Right lobe of liver (tissue), 6 donors: ENCODE results near the gene ZDHHC13. TPM values are rescaled to one million over a fixed set of nuclear protein-coding genes. Genes with fewer than 3 reads are reported as not detected.

Source experiments
- ATAC-seq, 4 donors: fragments of 200-7000 bp; cut with Tn5 transposase; one replicate each; pipeline ENCODE4 v1.9.1; 2020; ENCODE audit warnings: mild to moderate bottlenecking in 4 of 4, moderate library complexity in 4 of 4
- DNase-seq, 3 donors: peaks; one replicate each; pipeline ENCODE4 v3.0.0-alpha.2; 2020
- H3K27ac ChIP-seq, 3 donors: fragments of 200-600 bp; one replicate each; pipeline ENCODE4 v1.8.0; 2022
- H3K27me3 ChIP-seq, 2 donors: fragments of 200-600 bp; one replicate each; pipeline ENCODE4 v1.8.0; 2022
- H3K36me3 ChIP-seq, 4 donors: fragments of 200-600 bp; sonication (generic) in 1 of 4; one replicate each; pipeline versions ENCODE4 v1.5.1 to v1.8.0; 2017 to 2022; ENCODE audit warnings: control low read depth in 1 of 4
- H3K4me1 ChIP-seq, 4 donors: fragments of 200-600 bp; sonication (generic) in 1 of 4; one replicate each; pipeline versions ENCODE4 v1.5.1 to v1.8.0; 2017 to 2022; ENCODE audit warnings: control low read depth in 1 of 4
- H3K4me3 ChIP-seq, 3 donors: fragments of 200-600 bp; one replicate each; pipeline ENCODE4 v1.8.0; 2022
- H3K9me3 ChIP-seq, 4 donors: fragments of 200-600 bp; sonication (generic) in 1 of 4; one replicate each; pipeline versions ENCODE4 v1.5.1 to v1.8.0; 2017 to 2022; ENCODE audit warnings: control low read depth in 1 of 4
- POLR2A ChIP-seq: fragments of 450-650 bp; IDR thresholded peaks from one replicate; pipeline ENCODE4 v1.6.1; 2017; ENCODE audit warnings: antibody characterized with exemption, mild to moderate bottlenecking
- WGBS: methylation state at CpG from one replicate; pipeline ENCODE4 v1.1.6; 2018; ENCODE audit warnings: low coverage, low lambda C conversion rate; ENCODE audit not compliant: insufficient coverage; ENCODE audit errors: missing lambda C conversion rate; 5-methylcytosine and 5-hydroxymethylcytosine counted together
- intact Hi-C, 2 donors: fragments of 100-400 bp; cut with DNase I; formaldehyde crosslinking; loops; one replicate each; pipeline versions ENCODE4 v1.11.2 to v1.14.1; 2022
- total RNA-seq, 6 experiments: library from RNA; depleted of rRNA in 2 of 6; stranded (reverse); fragments of >200 nt in 2 of 6; fragmentation: NEBNext Ultra II Directional in 3 of 6; extraction: Animal tissue kit (Norgen Biotek cat#: 25700) in 3 of 6; gene quantifications; one replicate each; pipeline versions ENCODE4 v1.1.0 to v1.2.4, GENCODE V29; 2016 to 2023
- TF ChIP-seq, protein P1 (sequence below), 4 donors: fragments of 200-600 bp in 3 of 4; fragments of 450-650 bp in 1 of 4; IDR thresholded peaks; one replicate each; pipeline versions ENCODE4 v1.5.1 to v1.8.0; 2016 to 2022; ENCODE audit warnings: antibody characterized with exemption in 4 of 4, mild to moderate bottlenecking in 2 of 4
- donor health status: DM: no; HTN: yes; CAD: no.
- donor health status: DM: no; HTN: no; CAD: no.
- donor health status: DM: no; HTN: no; CAD: no.
- donor health status: DM: no; HTN: yes; CAD: no.
- donor health status: DM: no; HTN: yes; CAD: no.

The ZDHHC13 gene
- total RNA-seq, 6 experiments from 2014 or later, result 0.73 to 4.2 (median 2.2) TPM

DNA sequence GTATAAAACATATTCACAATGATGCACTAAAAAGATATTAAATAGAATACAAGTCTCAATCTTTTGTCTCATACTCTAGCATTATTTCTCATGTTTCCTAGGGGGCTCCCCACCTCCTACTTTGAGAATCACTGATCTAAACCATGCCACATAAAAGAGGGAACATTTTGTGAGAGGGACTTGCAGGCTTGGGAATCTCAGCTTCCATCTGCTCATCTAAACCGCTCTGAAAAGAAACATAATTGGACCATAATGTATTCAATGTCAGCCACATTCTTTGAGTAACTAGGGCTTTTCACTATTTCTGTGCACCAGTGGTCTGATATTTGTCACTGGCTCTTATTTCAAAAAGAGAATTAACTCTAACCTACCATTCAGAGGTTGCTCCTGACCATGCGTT, 91.2 kb downstream of the ZDHHC13 start:
- no peak for ATAC-seq
- TF ChIP-seq, protein P1, sequence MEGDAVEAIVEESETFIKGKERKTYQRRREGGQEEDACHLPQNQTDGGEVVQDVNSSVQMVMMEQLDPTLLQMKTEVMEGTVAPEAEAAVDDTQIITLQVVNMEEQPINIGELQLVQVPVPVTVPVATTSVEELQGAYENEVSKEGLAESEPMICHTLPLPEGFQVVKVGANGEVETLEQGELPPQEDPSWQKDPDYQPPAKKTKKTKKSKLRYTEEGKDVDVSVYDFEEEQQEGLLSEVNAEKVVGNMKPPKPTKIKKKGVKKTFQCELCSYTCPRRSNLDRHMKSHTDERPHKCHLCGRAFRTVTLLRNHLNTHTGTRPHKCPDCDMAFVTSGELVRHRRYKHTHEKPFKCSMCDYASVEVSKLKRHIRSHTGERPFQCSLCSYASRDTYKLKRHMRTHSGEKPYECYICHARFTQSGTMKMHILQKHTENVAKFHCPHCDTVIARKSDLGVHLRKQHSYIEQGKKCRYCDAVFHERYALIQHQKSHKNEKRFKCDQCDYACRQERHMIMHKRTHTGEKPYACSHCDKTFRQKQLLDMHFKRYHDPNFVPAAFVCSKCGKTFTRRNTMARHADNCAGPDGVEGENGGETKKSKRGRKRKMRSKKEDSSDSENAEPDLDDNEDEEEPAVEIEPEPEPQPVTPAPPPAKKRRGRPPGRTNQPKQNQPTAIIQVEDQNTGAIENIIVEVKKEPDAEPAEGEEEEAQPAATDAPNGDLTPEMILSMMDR (IDR thresholded peaks at IDR 0.05), result no peak
- TF ChIP-seq POLR2A, result no peak
- no peaks in the 10 kb centered on the region for H3K9me3 ChIP-seq
- H3K4me3 ChIP-seq, result no peak overlapping the region
- H3K4me1 ChIP-seq, result no peaks in the 10 kb centered on the region
- H3K27ac ChIP-seq, result no peak overlapping the region
- no peak for DNase-seq
- WGBS, result 86% methylated on average over 2 of the region's 2 CpGs
- intact Hi-C loops, result no loop called here
- H3K36me3 ChIP-seq, result no peaks in the 10 kb centered on the region
- no peaks in the 10 kb centered on the region for H3K27me3 ChIP-seq

DNA sequence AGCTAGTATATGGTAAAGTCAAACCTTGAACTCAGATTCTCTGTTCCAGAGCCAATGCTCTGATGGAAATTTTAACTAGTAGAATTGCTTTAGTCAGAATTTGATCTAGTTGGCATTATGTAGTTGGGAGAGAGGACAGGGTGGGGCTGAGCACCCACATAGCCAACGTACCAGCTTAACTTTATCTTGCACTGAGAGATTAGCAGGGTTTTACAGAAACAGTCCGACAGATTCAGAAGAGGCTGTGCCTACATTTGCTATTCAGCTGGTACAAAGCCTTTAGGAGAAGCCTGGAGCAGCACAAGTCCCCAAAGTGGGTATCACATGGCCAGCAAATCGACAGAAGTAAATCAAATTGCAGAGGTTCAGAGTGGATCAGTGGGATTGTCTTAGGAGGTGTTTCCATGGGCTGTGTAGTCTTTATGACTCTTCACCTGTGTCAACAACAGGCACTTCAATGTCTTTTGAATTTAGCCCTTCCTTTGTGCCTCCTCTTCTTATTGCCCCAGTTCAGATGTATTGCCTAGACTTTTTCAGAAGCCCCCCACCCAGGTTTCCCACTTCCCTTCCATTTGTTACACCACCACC, 92.1 kb downstream of the ZDHHC13 start:
- Histone ChIP-seq H3K27me3 (no peaks in the 10 kb centered on the region), H3K4me1 (no peaks in the 10 kb centered on the region), H3K4me3 (no peak overlapping the region), H3K36me3 (no peaks in the 10 kb centered on the region), H3K27ac (no peak overlapping the region), H3K9me3 (no peaks in the 10 kb centered on the region)
- 30% methylated on average over 1 of the region's 3 CpGs for WGBS
- intact Hi-C loops, result no loop called here
- DNase-seq (no peak), ATAC-seq (no peak)
- TF ChIP-seq, protein P1 (IDR thresholded peaks at IDR 0.05), result no peak
- no peak for TF ChIP-seq POLR2A

DNA sequence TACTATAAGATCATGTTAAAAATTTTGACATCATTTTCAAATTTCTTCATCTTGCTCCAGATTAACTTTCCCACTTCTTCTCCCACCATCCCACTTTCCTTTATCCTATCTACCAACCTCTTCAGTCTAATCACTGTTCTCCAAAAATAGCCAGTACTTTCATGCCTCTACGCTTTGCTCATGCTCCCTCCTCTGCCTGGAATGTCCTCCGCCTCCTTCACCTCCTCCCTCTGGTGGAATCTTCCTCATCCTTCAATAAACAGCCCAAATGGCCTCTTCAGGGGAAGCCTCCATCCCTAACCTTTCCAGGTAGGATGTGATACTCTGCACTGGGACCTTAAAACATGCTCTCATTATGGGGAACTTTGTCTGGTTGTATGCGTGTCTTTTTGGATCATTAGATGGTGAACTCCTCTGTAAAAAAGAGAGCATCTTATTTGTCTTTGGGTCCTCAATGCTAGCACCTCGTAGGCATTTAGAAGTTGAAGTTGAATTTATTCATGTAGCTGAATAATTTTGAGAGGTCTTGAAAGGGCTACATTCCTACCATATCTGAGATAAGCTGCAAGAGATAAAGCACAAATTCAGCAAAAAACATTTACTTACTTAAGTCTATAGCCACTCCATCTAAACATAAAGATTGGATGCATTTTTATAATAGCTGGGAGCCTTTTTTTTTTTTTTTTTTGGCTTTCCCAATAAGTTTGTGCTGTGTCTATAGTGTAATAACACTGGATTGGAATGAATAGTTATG, 92.8 kb downstream of the ZDHHC13 start:
- H3K4me1 ChIP-seq, result no peaks in the 10 kb centered on the region
- no peak overlapping the region for H3K4me3 ChIP-seq
- WGBS, result 46% methylated on average over 4 of the region's 4 CpGs
- no peaks in the 10 kb centered on the region for H3K27me3 ChIP-seq
- H3K27ac ChIP-seq, result no peak overlapping the region
- DNase-seq (no peak), ATAC-seq (no peak)
- H3K36me3 ChIP-seq, result no peaks in the 10 kb centered on the region
- no peak for TF ChIP-seq POLR2A
- TF ChIP-seq, protein P1 (IDR thresholded peaks at IDR 0.05), result no peak
- no peaks in the 10 kb centered on the region for H3K9me3 ChIP-seq
- intact Hi-C loops, result no loop called here

DNA sequence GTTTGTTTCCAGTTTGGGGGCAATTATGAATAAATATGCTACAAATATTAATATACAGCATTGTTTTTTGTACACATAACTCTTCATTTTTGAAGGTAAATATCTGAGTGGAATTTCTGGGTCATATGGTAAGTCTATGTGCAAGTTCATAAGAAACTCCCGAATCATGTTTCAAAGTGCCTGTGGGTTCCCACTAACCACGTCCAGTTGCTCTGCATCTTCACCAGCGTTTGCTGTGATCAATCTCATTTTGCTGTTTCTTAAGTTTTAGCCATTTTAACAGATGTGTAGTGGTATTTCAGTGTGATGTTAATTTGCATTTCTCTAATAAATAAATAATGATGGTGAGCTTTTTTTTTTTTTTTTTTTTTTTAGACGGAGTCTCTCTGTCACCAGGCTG, 99.1 kb downstream of the ZDHHC13 start:
- no peak overlapping the region for H3K27ac ChIP-seq
- no peaks in the 10 kb centered on the region for H3K9me3 ChIP-seq
- no peak for DNase-seq
- intact Hi-C loops, result no loop called here
- no peak overlapping the region for H3K4me3 ChIP-seq
- TF ChIP-seq POLR2A, result no peak
- TF ChIP-seq, protein P1 (IDR thresholded peaks at IDR 0.05), result no peak
- no peaks in the 10 kb centered on the region for H3K4me1 ChIP-seq
- 47% methylated on average over 4 of the region's 4 CpGs for WGBS
- H3K27me3 ChIP-seq, result no peaks in the 10 kb centered on the region
- ATAC-seq, result no peak
- no peaks in the 10 kb centered on the region for H3K36me3 ChIP-seq
